ENCODE measurements around the gene ZAP70.
A peak's percentile ranks its signal among the peaks of the same experiment; 100 is the strongest.

ZAP70 gene

GRCh38 chr2:97736185-97736584 is 22.8 kb downstream of the ZAP70 start:
- DNase-seq = no peak

GRCh38 chr2:97736608-97737330 is 23.4 kb downstream of the ZAP70 start:
- DNase-seq = no peak

GRCh38 chr2:97737421-97738178 is 24.2 kb downstream of the ZAP70 start:
- DNase-seq = no peak

GRCh38 chr2:97738179-97739019 is 25.0 kb downstream of the ZAP70 start:
- DNase-seq = no peak

- DNase-seq = no peak
Measured at GRCh38 chr2:97739020-97739892, 25.9 kb downstream of the ZAP70 start.

GRCh38 chr2:97739893-97740245 is 26.5 kb downstream of the ZAP70 start:
- DNase-seq = no peak

- peak; percentile 65 for DNase-seq
Measured at GRCh38 chr2:97740590-97741182, 27.3 kb downstream of the ZAP70 start.

- DNase-seq = no peak
Measured at GRCh38 chr2:97741251-97741650, 27.9 kb downstream of the ZAP70 start.

GRCh38 chr2:97741686-97742085 is 28.3 kb downstream of the ZAP70 start:
- DNase-seq = no peak

- DNase-seq = no peak
Measured at GRCh38 chr2:97742381-97742847, 29.0 kb downstream of the ZAP70 start.

- no peak for DNase-seq
Measured at GRCh38 chr2:97743913-97744312, 30.5 kb downstream of the ZAP70 start.

- no peak for DNase-seq
Measured at GRCh38 chr2:97745474-97746174, 32.2 kb downstream of the ZAP70 start.

GRCh38 chr2:97747285-97747684 is 33.9 kb downstream of the ZAP70 start:
- DNase-seq = no peak

GRCh38 chr2:97747716-97748115 is 34.3 kb downstream of the ZAP70 start:
- no peak for DNase-seq

- no peak for DNase-seq
Measured at GRCh38 chr2:97749581-97749980, 36.2 kb downstream of the ZAP70 start.

- DNase-seq = no peak
Measured at GRCh38 chr2:97750017-97750416, 36.6 kb downstream of the ZAP70 start.

GRCh38 chr2:97751752-97752151 is 38.4 kb downstream of the ZAP70 start:
- DNase-seq = no peak

- no peak for DNase-seq
Measured at GRCh38 chr2:97752342-97753334, 39.3 kb downstream of the ZAP70 start.

GRCh38 chr2:97754690-97755346 is 41.4 kb downstream of the ZAP70 start:
- no peak for DNase-seq

- DNase-seq = no peak
Measured at GRCh38 chr2:97755491-97755890, 42.1 kb downstream of the ZAP70 start.

Measured in NCI-H774 (cell line).